H1 (cell line): Measurements from ENCODE around the gene TK1. TPM values are rescaled to one million over a fixed set of nuclear protein-coding genes. Genes with fewer than 3 reads are reported as not detected.

Source experiments
- CTCF ChIA-PET: fragments of 300-600 bp; sonication (Branson Sonifier 250); formaldehyde crosslinking; loops from one replicate; lab custom pipeline; 2021; ENCODE audit not compliant: partially characterized antibody; lab: Charles Lee
- POLR2A ChIA-PET: fragments of 300-600 bp; sonication (Branson Sonifier 250); formaldehyde crosslinking; loops from one replicate; lab custom pipeline; 2021; ENCODE audit warnings: inconsistent platforms; ENCODE audit not compliant: partially characterized antibody; lab: Charles Lee
- DNase-seq, 2 experiments: peaks; one replicate each; pipeline versions ENCODE4 v3.0.0 to v3.0.0-alpha.2; 2010 to 2022; ENCODE audit warnings: low spot score in 2 of 2, low read depth in 1 of 2, mixed read lengths in 1 of 2
- FAIRE-seq: peaks from 2 replicates; lab custom pipeline; 2011; peaks lifted over from hg19 to GRCh38; lab: Jason Lieb, UNC
- H2AFZ ChIP-seq: 2 replicates; pipeline ENCODE4 v1.8.1; 2012; ENCODE audit warnings: low read length, inconsistent platforms
- H2AK5ac ChIP-seq: 2 replicates; pipeline ENCODE4 v1.6.1; 2013; ENCODE audit warnings: low read depth, low read length
- H2BK120ac ChIP-seq: replicated peaks from 2 replicates; pipeline ENCODE3; 2013; ENCODE audit warnings: low read depth, low read length, inconsistent platforms
- H2BK12ac ChIP-seq: 2 replicates; pipeline ENCODE4 v1.6.1; 2013; ENCODE audit warnings: low read depth, low read length
- H2BK15ac ChIP-seq: 2 replicates; pipeline ENCODE4 v1.6.1; 2013; ENCODE audit warnings: low read length
- H2BK20ac ChIP-seq: 2 replicates; pipeline ENCODE4 v1.6.1; 2013; ENCODE audit warnings: low read length
- H2BK5ac ChIP-seq: 2 replicates; pipeline ENCODE4 v1.6.1; 2013; ENCODE audit warnings: low read depth, low read length
- H3K14ac ChIP-seq: 2 replicates; pipeline ENCODE4 v1.6.1; 2013; ENCODE audit warnings: inconsistent platforms; ENCODE audit not compliant: insufficient read length
- H3K18ac ChIP-seq: 2 replicates; pipeline ENCODE4 v1.6.1; 2013; ENCODE audit warnings: low read length; ENCODE audit errors: extremely low read depth
- H3K23ac ChIP-seq: 2 replicates; pipeline ENCODE4 v1.6.1; 2013; ENCODE audit warnings: inconsistent platforms; ENCODE audit not compliant: insufficient read length
- H3K23me2 ChIP-seq: 2 replicates; pipeline ENCODE4 v1.6.1; 2013; ENCODE audit warnings: low read depth, low read length
- H3K27ac ChIP-seq: 2 replicates; pipeline ENCODE4 v1.6.1; 2011; ENCODE audit warnings: low read depth, low read length, inconsistent platforms
- H3K27me3 ChIP-seq, 4 experiments: replicated peaks in 1 of 4; 1 replicate in 1 of 4; 2 replicates in 3 of 4; pipeline versions ENCODE4 v1.6.1 to v1.8.1; 2011 to 2013; ENCODE audit warnings: low read length in 3 of 4, mild to moderate bottlenecking in 3 of 4, inconsistent platforms in 2 of 4, mixed read lengths in 2 of 4, moderate library complexity in 1 of 4; ENCODE audit not compliant: control insufficient read depth in 3 of 4, insufficient read depth in 3 of 4; ENCODE audit errors: extremely low read depth in 1 of 4
- H3K36me3 ChIP-seq, 4 experiments: 2 replicates each; pipeline versions ENCODE4 v1.6.1 to v1.8.1; 2011 to 2013; ENCODE audit warnings: mild to moderate bottlenecking in 4 of 4, low read length in 3 of 4, moderate library complexity in 2 of 4, control low read depth in 1 of 4, inconsistent platforms in 1 of 4; ENCODE audit not compliant: insufficient read depth in 4 of 4, control insufficient read depth in 2 of 4
- H3K4ac ChIP-seq: replicated peaks from 2 replicates; pipeline ENCODE3; 2013; ENCODE audit warnings: low read length, low read depth, mixed read lengths, inconsistent platforms; ENCODE audit not compliant: insufficient read length
- H3K4me1 ChIP-seq, 4 experiments: replicated peaks in 1 of 4; 1 replicate in 1 of 4; 2 replicates in 3 of 4; pipeline versions ENCODE4 v1.6.1 to v1.8.1; 2011 to 2013; ENCODE audit warnings: low read length in 3 of 4, inconsistent platforms in 2 of 4, mixed read lengths in 1 of 4; ENCODE audit not compliant: insufficient read depth in 4 of 4, control insufficient read depth in 3 of 4
- H3K4me2 ChIP-seq, 2 experiments: 2 replicates each; pipeline versions ENCODE4 v1.6.1 to v1.8.1; 2011 to 2013; ENCODE audit warnings: low read depth in 2 of 2, low read length in 2 of 2, control low read depth in 1 of 2, inconsistent platforms in 1 of 2, mild to moderate bottlenecking in 1 of 2; ENCODE audit not compliant: insufficient read depth in 1 of 2
- H3K4me3 ChIP-seq, 4 experiments: fragments of 200-600, 300-600 bp in 1 of 4; sonication (generic), shearing (Covaris generic), sonication (Bioruptor Twin) in 1 of 4; 2 replicates each; pipeline versions ENCODE4 v1.5.1 to v1.8.1; 2011 to 2016; ENCODE audit warnings: low read length in 4 of 4, low read depth in 3 of 4, control low read depth in 2 of 4, inconsistent platforms in 2 of 4, mild to moderate bottlenecking in 2 of 4, mixed read lengths in 1 of 4, moderate library complexity in 1 of 4; ENCODE audit not compliant: insufficient read depth in 2 of 4; ENCODE audit errors: extremely low read depth in 1 of 4
- H3K56ac ChIP-seq: replicated peaks from 2 replicates; pipeline ENCODE3; 2013; ENCODE audit warnings: low read depth, mild to moderate bottlenecking, mixed read lengths, low read length, inconsistent platforms; ENCODE audit not compliant: insufficient read length
- H3K79me1 ChIP-seq: 2 replicates; pipeline ENCODE4 v1.6.1; 2013; ENCODE audit warnings: low read depth, low read length, control low read depth
- H3K79me2 ChIP-seq, 2 experiments: 2 replicates each; pipeline versions ENCODE4 v1.6.1 to v1.8.1; 2012 to 2013; ENCODE audit warnings: low read length in 2 of 2, mild to moderate bottlenecking in 2 of 2, inconsistent platforms in 1 of 2; ENCODE audit not compliant: insufficient read depth in 2 of 2, control insufficient read depth in 1 of 2
- H3K9ac ChIP-seq, 4 experiments: replicated peaks in 1 of 4; 1 replicate in 1 of 4; 2 replicates in 3 of 4; pipeline versions ENCODE4 v1.6.1 to v1.8.1; 2011 to 2013; ENCODE audit warnings: low read depth in 3 of 4, low read length in 3 of 4, control low read depth in 2 of 4, mild to moderate bottlenecking in 2 of 4, moderate library complexity in 2 of 4, inconsistent platforms in 1 of 4; ENCODE audit errors: extremely low read depth in 1 of 4
- H3K9me3 ChIP-seq, 2 experiments: 2 replicates each; pipeline versions ENCODE4 v1.6.1 to v1.8.1; 2012 to 2013; ENCODE audit warnings: mild to moderate bottlenecking in 2 of 2, moderate library complexity in 2 of 2, control low read depth in 1 of 2, inconsistent platforms in 1 of 2, low read depth in 1 of 2, low read length in 1 of 2, mixed read lengths in 1 of 2; ENCODE audit not compliant: insufficient read depth in 2 of 2
- H4K20me1 ChIP-seq, 2 experiments: replicated peaks in 1 of 2; 2 replicates each; pipeline versions ENCODE3 to v1.8.1; 2011 to 2013; ENCODE audit warnings: inconsistent platforms in 2 of 2, low read length in 2 of 2, mild to moderate bottlenecking in 1 of 2; ENCODE audit not compliant: insufficient read depth in 2 of 2, control insufficient read depth in 1 of 2
- H4K5ac ChIP-seq: 2 replicates; pipeline ENCODE4 v1.6.1; 2013; ENCODE audit warnings: low read length, low read depth, mixed read lengths, inconsistent platforms; ENCODE audit not compliant: insufficient read length
- H4K8ac ChIP-seq: 2 replicates; pipeline ENCODE4 v1.8.0; 2013; ENCODE audit warnings: mild to moderate bottlenecking, moderate library complexity, low read length, inconsistent platforms; ENCODE audit not compliant: insufficient read depth; ENCODE audit errors: extremely low read depth
- H4K91ac ChIP-seq: replicated peaks from 2 replicates; pipeline ENCODE3; 2013; ENCODE audit warnings: low read length, mixed read lengths, inconsistent platforms; ENCODE audit not compliant: insufficient read length
- BACH1 ChIP-seq: IDR thresholded peaks from 2 replicates; pipeline ENCODE4 v1.6.1; 2012; ENCODE audit warnings: low read length, improper control_type of control experiment
- BRCA1 ChIP-seq: IDR thresholded peaks from 2 replicates; pipeline ENCODE4 v1.6.1; 2012; ENCODE audit warnings: low read depth, low read length, improper control_type of control experiment
- CTBP2 ChIP-seq: IDR thresholded peaks from 2 replicates; pipeline ENCODE4 v1.7.0; 2011; ENCODE audit warnings: borderline replicate concordance, mild to moderate bottlenecking, moderate library complexity, mixed read lengths, low read length; ENCODE audit not compliant: insufficient read depth, insufficient read length
- EP300 ChIP-seq, 2 experiments: IDR thresholded peaks; 1 replicate in 1 of 2; 2 replicates in 1 of 2; pipeline ENCODE4 v1.6.1; 2011 to 2012; ENCODE audit warnings: low read depth in 2 of 2, low read length in 2 of 2, mild to moderate bottlenecking in 2 of 2, borderline replicate concordance in 1 of 2, inconsistent platforms in 1 of 2, moderate library complexity in 1 of 2
- PHF8 ChIP-seq: fragments of 200-600 bp; sonication (generic); conservative IDR thresholded peaks from 2 replicates; pipeline ENCODE4 v1.7.1; 2012; ENCODE audit warnings: low read depth, mild to moderate bottlenecking, inconsistent platforms, low read length, moderate library complexity
- RNF2 ChIP-seq: fragments of 200-900, 300-1000 bp; sonication (generic); IDR thresholded peaks from 2 replicates; pipeline ENCODE4 v1.7.1; 2016; ENCODE audit warnings: borderline replicate concordance, low read depth, mild to moderate bottlenecking, antibody characterized with exemption, low read length; ENCODE audit not compliant: poor library complexity, severe bottlenecking; ENCODE audit errors: missing control alignments
- SP2 ChIP-seq: IDR thresholded peaks from 2 replicates; pipeline ENCODE4 v1.6.1; 2012; ENCODE audit warnings: mild to moderate bottlenecking, low read length, inconsistent platforms
- TBP ChIP-seq: IDR thresholded peaks from 2 replicates; pipeline ENCODE4 v1.6.1; 2011; ENCODE audit warnings: low read depth, low read length, improper control_type of control experiment
- YY1 ChIP-seq: IDR thresholded peaks from 2 replicates; pipeline ENCODE4 v1.6.1; 2011; ENCODE audit warnings: low read depth, mild to moderate bottlenecking, low read length
- WGBS, 2 experiments: shearing (Covaris generic) in 1 of 2; methylation state at CpG; one replicate each; pipeline versions ENCODE4 v1.1.6 to v1.1.7; 2013 to 2015; ENCODE audit warnings: low lambda C conversion rate in 2 of 2, mixed read lengths in 2 of 2, inconsistent platforms in 1 of 2, low coverage in 1 of 2, missing lambda C conversion rate in 1 of 2; ENCODE audit not compliant: insufficient replicate concordance in 2 of 2, insufficient coverage in 1 of 2, insufficient read length in 1 of 2; ENCODE audit errors: extremely low coverage in 1 of 2, missing lambda C conversion rate in 1 of 2; 5-methylcytosine and 5-hydroxymethylcytosine counted together
- polyA plus RNA-seq, 7 experiments: library from polyadenylated mRNA; depleted of rRNA in 3 of 7; stranded (reverse) in 5 of 7; unstranded in 2 of 7; fragments of >200 nt in 5 of 7; fragments of 200-250 nt in 2 of 7; gene quantifications; 1 replicate in 5 of 7; 2 replicates in 1 of 7; 4 replicates in 1 of 7; pipeline versions ENCODE4 v1.2.1 to v1.2.3, GENCODE V29; 2011 to 2013; ENCODE audit warnings: missing spikeins in 2 of 7, mixed read lengths in 2 of 7
- total RNA-seq: library from RNA; stranded (reverse); fragmentation: NEBNext Ultra II Directional; extraction: Animal tissue kit (Norgen Biotek cat#: 25700); gene quantifications from 2 replicates; pipeline ENCODE4 v1.2.1, GENCODE V29; 2021
- TF ChIP-seq, protein P1 (sequence below): IDR thresholded peaks from 2 replicates; pipeline ENCODE4 v1.6.1; 2012; ENCODE audit warnings: inconsistent platforms
- TF ChIP-seq, protein P2 (sequence below): IDR thresholded peaks from 2 replicates; pipeline ENCODE4 v1.6.1; 2012; ENCODE audit warnings: inconsistent platforms

TK1 gene
- total and polyA plus RNA-seq, 2 of the 8 experiments (the other 6 are each of a cell fraction or from before 2014, with no cell fraction given) = 66.9 to 147 TPM

DNA sequence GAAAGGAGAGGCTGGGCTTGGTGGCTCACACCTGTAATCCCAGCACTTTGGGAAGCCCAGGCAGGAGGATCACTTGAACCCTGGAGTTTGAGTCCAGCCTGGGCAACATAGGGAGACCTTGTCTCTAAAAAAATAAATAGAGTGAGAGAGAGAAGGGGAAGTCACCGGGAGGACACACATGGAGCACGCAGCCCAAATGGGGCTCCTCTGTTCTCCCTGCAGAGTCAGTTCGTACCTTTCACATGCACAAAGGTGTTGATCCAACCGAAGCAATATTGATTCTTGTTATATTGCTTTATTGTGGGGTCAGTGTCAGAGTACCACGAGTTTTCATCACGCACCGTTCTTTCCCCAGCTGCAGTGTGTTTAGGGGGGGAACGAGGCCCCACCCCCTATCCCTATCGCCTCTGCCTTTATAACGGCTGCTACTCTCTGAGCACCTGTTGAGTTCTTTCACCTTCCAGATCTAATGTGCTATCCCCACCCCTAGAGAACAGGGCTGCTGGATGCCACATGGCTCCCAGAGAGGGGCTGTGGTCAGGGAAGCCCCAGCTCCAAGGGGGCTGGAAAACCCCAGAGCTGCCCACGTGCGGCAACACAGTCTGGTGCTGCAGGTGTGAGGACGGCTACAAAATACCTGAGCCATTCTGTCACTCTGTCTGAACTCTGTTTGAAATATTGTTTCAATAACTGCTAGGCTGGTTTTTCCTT, 43.6 kb upstream of the TK1 start:
- Histone ChIP-seq H4K20me1 (peaks cover 0 to 2% of the 10 kb centered on the region in 2 experiments), H4K5ac (no peak overlapping the region), H2BK5ac (no peak overlapping the region), H3K9me3 (no peaks in the 10 kb centered on the region), H3K4ac (no peak overlapping the region), H2BK20ac (no peak overlapping the region), H2AK5ac (no peak overlapping the region), H3K23ac (no peak overlapping the region), H2AFZ (no peak overlapping the region), H3K27ac (no peak overlapping the region), H4K8ac (no peak overlapping the region), H2BK120ac (no peak overlapping the region), H3K79me1 (no peaks in the 10 kb centered on the region), H4K91ac (no peak overlapping the region), H2BK15ac (no peak overlapping the region), H3K36me3 (no peaks in the 10 kb centered on the region), H3K4me3 (no peak overlapping the region), H3K18ac (no peak overlapping the region), H2BK12ac (no peak overlapping the region), H3K14ac (no peak overlapping the region), H3K79me2 (no peaks in the 10 kb centered on the region), H3K27me3 (peaks cover 0 to 27% (median 22%) of the 10 kb centered on the region in 4 experiments; a peak in 6 of 7 replicates), H3K9ac (no peak overlapping the region), H3K56ac (no peak overlapping the region), H3K4me2 (no peak overlapping the region; a peak in 1 of 4 replicates), H3K4me1 (peaks cover 0 to 8% (median 5%) of the 10 kb centered on the region in 4 experiments; a peak in 5 of 7 replicates), H3K23me2 (peaks cover 5% of the 10 kb centered on the region; the same call in 1 of the 2 replicates)
- 91% methylated on average over 13 of the region's 13 CpGs; no CpG with 5 or more reads in 1 of the 2 experiments for WGBS, 2 experiments
- DNase-seq (no peak), FAIRE-seq (no peak)
- POLR2A ChIA-PET = interaction anchor here (1.0 to 2.4 kb wide), 2 partner anchors 11 to 44 kb away, joined by 3 to 6 read pairs; partner anchors contain the start of genes AFMID and TK1
- CTCF ChIA-PET = interaction anchor here (1.6 kb wide), 1 partner anchor 21 kb away, joined by 7 read pairs; no protein-coding TSS in a partner anchor
- TF ChIP-seq, protein P1, sequence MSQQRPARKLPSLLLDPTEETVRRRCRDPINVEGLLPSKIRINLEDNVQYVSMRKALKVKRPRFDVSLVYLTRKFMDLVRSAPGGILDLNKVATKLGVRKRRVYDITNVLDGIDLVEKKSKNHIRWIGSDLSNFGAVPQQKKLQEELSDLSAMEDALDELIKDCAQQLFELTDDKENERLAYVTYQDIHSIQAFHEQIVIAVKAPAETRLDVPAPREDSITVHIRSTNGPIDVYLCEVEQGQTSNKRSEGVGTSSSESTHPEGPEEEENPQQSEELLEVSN = no peak
- TF ChIP-seq SP2 (no peak), TBP (no peak), EP300 (IDR thresholded peaks at IDR 0.05; ENCODE audit: borderline replicate concordance in 1 of 2, low read depth in 2 of 2, low read length in 2 of 2) (no peak), BACH1 (no peak), BRCA1 (no peak), CTBP2 (no peak), YY1 (no peak), RNF2 (no peak), PHF8 (no peak)
- TF ChIP-seq, protein P2, sequence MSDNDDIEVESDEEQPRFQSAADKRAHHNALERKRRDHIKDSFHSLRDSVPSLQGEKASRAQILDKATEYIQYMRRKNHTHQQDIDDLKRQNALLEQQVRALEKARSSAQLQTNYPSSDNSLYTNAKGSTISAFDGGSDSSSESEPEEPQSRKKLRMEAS = no peak
